H1 (cell line): Measurements from ENCODE around the gene ESRRB. TPM values are rescaled to one million over a fixed set of nuclear protein-coding genes. Genes with fewer than 3 reads are reported as not detected.

Experiments used
- CTCF ChIA-PET: fragments of 300-600 bp; sonication (Branson Sonifier 250); formaldehyde crosslinking; loops from one replicate; lab custom pipeline; 2021; ENCODE audit not compliant: partially characterized antibody; lab: Charles Lee
- POLR2A ChIA-PET: fragments of 300-600 bp; sonication (Branson Sonifier 250); formaldehyde crosslinking; loops from one replicate; lab custom pipeline; 2021; ENCODE audit warnings: inconsistent platforms; ENCODE audit not compliant: partially characterized antibody; lab: Charles Lee
- DNase-seq, 2 experiments: peaks; one replicate each; pipeline versions ENCODE4 v3.0.0 to v3.0.0-alpha.2; 2010 to 2022; ENCODE audit warnings: low spot score in 2 of 2, low read depth in 1 of 2, mixed read lengths in 1 of 2
- FAIRE-seq: peaks from 2 replicates; lab custom pipeline; 2011; peaks lifted over from hg19 to GRCh38; lab: Jason Lieb, UNC
- H2AFZ ChIP-seq: 2 replicates; pipeline ENCODE4 v1.8.1; 2012; ENCODE audit warnings: low read length, inconsistent platforms
- H2AK5ac ChIP-seq: 2 replicates; pipeline ENCODE4 v1.6.1; 2013; ENCODE audit warnings: low read depth, low read length
- H2BK120ac ChIP-seq: replicated peaks from 2 replicates; pipeline ENCODE3; 2013; ENCODE audit warnings: low read depth, low read length, inconsistent platforms
- H2BK12ac ChIP-seq: 2 replicates; pipeline ENCODE4 v1.6.1; 2013; ENCODE audit warnings: low read depth, low read length
- H2BK15ac ChIP-seq: 2 replicates; pipeline ENCODE4 v1.6.1; 2013; ENCODE audit warnings: low read length
- H2BK20ac ChIP-seq: 2 replicates; pipeline ENCODE4 v1.6.1; 2013; ENCODE audit warnings: low read length
- H2BK5ac ChIP-seq: 2 replicates; pipeline ENCODE4 v1.6.1; 2013; ENCODE audit warnings: low read depth, low read length
- H3K14ac ChIP-seq: 2 replicates; pipeline ENCODE4 v1.6.1; 2013; ENCODE audit warnings: inconsistent platforms; ENCODE audit not compliant: insufficient read length
- H3K18ac ChIP-seq: 2 replicates; pipeline ENCODE4 v1.6.1; 2013; ENCODE audit warnings: low read length; ENCODE audit errors: extremely low read depth
- H3K23ac ChIP-seq: 2 replicates; pipeline ENCODE4 v1.6.1; 2013; ENCODE audit warnings: inconsistent platforms; ENCODE audit not compliant: insufficient read length
- H3K23me2 ChIP-seq: 2 replicates; pipeline ENCODE4 v1.6.1; 2013; ENCODE audit warnings: low read depth, low read length
- H3K27ac ChIP-seq: 2 replicates; pipeline ENCODE4 v1.6.1; 2011; ENCODE audit warnings: low read depth, low read length, inconsistent platforms
- H3K27me3 ChIP-seq, 4 experiments: replicated peaks in 1 of 4; 1 replicate in 1 of 4; 2 replicates in 3 of 4; pipeline versions ENCODE4 v1.6.1 to v1.8.1; 2011 to 2013; ENCODE audit warnings: low read length in 3 of 4, mild to moderate bottlenecking in 3 of 4, inconsistent platforms in 2 of 4, mixed read lengths in 2 of 4, moderate library complexity in 1 of 4; ENCODE audit not compliant: control insufficient read depth in 3 of 4, insufficient read depth in 3 of 4; ENCODE audit errors: extremely low read depth in 1 of 4
- H3K36me3 ChIP-seq, 4 experiments: 2 replicates each; pipeline versions ENCODE4 v1.6.1 to v1.8.1; 2011 to 2013; ENCODE audit warnings: mild to moderate bottlenecking in 4 of 4, low read length in 3 of 4, moderate library complexity in 2 of 4, control low read depth in 1 of 4, inconsistent platforms in 1 of 4; ENCODE audit not compliant: insufficient read depth in 4 of 4, control insufficient read depth in 2 of 4
- H3K4ac ChIP-seq: replicated peaks from 2 replicates; pipeline ENCODE3; 2013; ENCODE audit warnings: low read length, low read depth, mixed read lengths, inconsistent platforms; ENCODE audit not compliant: insufficient read length
- H3K4me1 ChIP-seq, 4 experiments: replicated peaks in 1 of 4; 1 replicate in 1 of 4; 2 replicates in 3 of 4; pipeline versions ENCODE4 v1.6.1 to v1.8.1; 2011 to 2013; ENCODE audit warnings: low read length in 3 of 4, inconsistent platforms in 2 of 4, mixed read lengths in 1 of 4; ENCODE audit not compliant: insufficient read depth in 4 of 4, control insufficient read depth in 3 of 4
- H3K4me2 ChIP-seq, 2 experiments: 2 replicates each; pipeline versions ENCODE4 v1.6.1 to v1.8.1; 2011 to 2013; ENCODE audit warnings: low read depth in 2 of 2, low read length in 2 of 2, control low read depth in 1 of 2, inconsistent platforms in 1 of 2, mild to moderate bottlenecking in 1 of 2; ENCODE audit not compliant: insufficient read depth in 1 of 2
- H3K4me3 ChIP-seq, 4 experiments: fragments of 200-600, 300-600 bp in 1 of 4; sonication (generic), shearing (Covaris generic), sonication (Bioruptor Twin) in 1 of 4; 2 replicates each; pipeline versions ENCODE4 v1.5.1 to v1.8.1; 2011 to 2016; ENCODE audit warnings: low read length in 4 of 4, low read depth in 3 of 4, control low read depth in 2 of 4, inconsistent platforms in 2 of 4, mild to moderate bottlenecking in 2 of 4, mixed read lengths in 1 of 4, moderate library complexity in 1 of 4; ENCODE audit not compliant: insufficient read depth in 2 of 4; ENCODE audit errors: extremely low read depth in 1 of 4
- H3K56ac ChIP-seq: replicated peaks from 2 replicates; pipeline ENCODE3; 2013; ENCODE audit warnings: low read depth, mild to moderate bottlenecking, mixed read lengths, low read length, inconsistent platforms; ENCODE audit not compliant: insufficient read length
- H3K79me1 ChIP-seq: 2 replicates; pipeline ENCODE4 v1.6.1; 2013; ENCODE audit warnings: low read depth, low read length, control low read depth
- H3K79me2 ChIP-seq, 2 experiments: 2 replicates each; pipeline versions ENCODE4 v1.6.1 to v1.8.1; 2012 to 2013; ENCODE audit warnings: low read length in 2 of 2, mild to moderate bottlenecking in 2 of 2, inconsistent platforms in 1 of 2; ENCODE audit not compliant: insufficient read depth in 2 of 2, control insufficient read depth in 1 of 2
- H3K9ac ChIP-seq, 4 experiments: replicated peaks in 1 of 4; 1 replicate in 1 of 4; 2 replicates in 3 of 4; pipeline versions ENCODE4 v1.6.1 to v1.8.1; 2011 to 2013; ENCODE audit warnings: low read depth in 3 of 4, low read length in 3 of 4, control low read depth in 2 of 4, mild to moderate bottlenecking in 2 of 4, moderate library complexity in 2 of 4, inconsistent platforms in 1 of 4; ENCODE audit errors: extremely low read depth in 1 of 4
- H3K9me3 ChIP-seq, 2 experiments: 2 replicates each; pipeline versions ENCODE4 v1.6.1 to v1.8.1; 2012 to 2013; ENCODE audit warnings: mild to moderate bottlenecking in 2 of 2, moderate library complexity in 2 of 2, control low read depth in 1 of 2, inconsistent platforms in 1 of 2, low read depth in 1 of 2, low read length in 1 of 2, mixed read lengths in 1 of 2; ENCODE audit not compliant: insufficient read depth in 2 of 2
- H4K20me1 ChIP-seq, 2 experiments: replicated peaks in 1 of 2; 2 replicates each; pipeline versions ENCODE3 to v1.8.1; 2011 to 2013; ENCODE audit warnings: inconsistent platforms in 2 of 2, low read length in 2 of 2, mild to moderate bottlenecking in 1 of 2; ENCODE audit not compliant: insufficient read depth in 2 of 2, control insufficient read depth in 1 of 2
- H4K5ac ChIP-seq: 2 replicates; pipeline ENCODE4 v1.6.1; 2013; ENCODE audit warnings: low read length, low read depth, mixed read lengths, inconsistent platforms; ENCODE audit not compliant: insufficient read length
- H4K8ac ChIP-seq: 2 replicates; pipeline ENCODE4 v1.8.0; 2013; ENCODE audit warnings: mild to moderate bottlenecking, moderate library complexity, low read length, inconsistent platforms; ENCODE audit not compliant: insufficient read depth; ENCODE audit errors: extremely low read depth
- H4K91ac ChIP-seq: replicated peaks from 2 replicates; pipeline ENCODE3; 2013; ENCODE audit warnings: low read length, mixed read lengths, inconsistent platforms; ENCODE audit not compliant: insufficient read length
- ATF2 ChIP-seq: IDR thresholded peaks from 2 replicates; pipeline ENCODE4 v1.6.1; 2012; ENCODE audit warnings: low read length, inconsistent platforms
- CEBPB ChIP-seq: IDR thresholded peaks from 2 replicates; pipeline ENCODE4 v1.6.1; 2012; ENCODE audit warnings: low read depth, low read length
- FOSL1 ChIP-seq: IDR thresholded peaks from 2 replicates; pipeline ENCODE4 v1.6.1; 2011; ENCODE audit warnings: mild to moderate bottlenecking, low read depth, low read length, moderate library complexity; ENCODE audit not compliant: insufficient read depth
- HDAC6 ChIP-seq: IDR thresholded peaks from one replicate; pipeline ENCODE4 v1.7.1; 2012; ENCODE audit warnings: low read depth, mild to moderate bottlenecking, inconsistent platforms, low read length, moderate library complexity
- POLR2A ChIP-seq, 2 experiments: IDR thresholded peaks; 1 replicate in 1 of 2; 2 replicates in 1 of 2; pipeline ENCODE4 v1.6.1; 2011; ENCODE audit warnings: low read depth in 2 of 2, low read length in 2 of 2, mild to moderate bottlenecking in 2 of 2; ENCODE audit errors: control extremely low read depth in 1 of 2
- RBBP5 ChIP-seq: IDR thresholded peaks from 2 replicates; pipeline ENCODE4 v1.7.1; 2012; ENCODE audit warnings: low read depth, mild to moderate bottlenecking, inconsistent platforms, low read length, moderate library complexity, borderline replicate concordance
- RXRA ChIP-seq: IDR thresholded peaks from 2 replicates; pipeline ENCODE4 v1.6.1; 2011; ENCODE audit warnings: low read depth, mild to moderate bottlenecking, low read length, moderate library complexity; ENCODE audit not compliant: insufficient read depth
- SP1 ChIP-seq: IDR thresholded peaks from 2 replicates; pipeline ENCODE4 v1.6.1; 2011; ENCODE audit warnings: low read depth, low read length
- YY1 ChIP-seq: IDR thresholded peaks from 2 replicates; pipeline ENCODE4 v1.6.1; 2011; ENCODE audit warnings: low read depth, mild to moderate bottlenecking, low read length
- WGBS, 2 experiments: shearing (Covaris generic) in 1 of 2; methylation state at CpG; one replicate each; pipeline versions ENCODE4 v1.1.6 to v1.1.7; 2013 to 2015; ENCODE audit warnings: low lambda C conversion rate in 2 of 2, mixed read lengths in 2 of 2, inconsistent platforms in 1 of 2, low coverage in 1 of 2, missing lambda C conversion rate in 1 of 2; ENCODE audit not compliant: insufficient replicate concordance in 2 of 2, insufficient coverage in 1 of 2, insufficient read length in 1 of 2; ENCODE audit errors: extremely low coverage in 1 of 2, missing lambda C conversion rate in 1 of 2; 5-methylcytosine and 5-hydroxymethylcytosine counted together
- polyA plus RNA-seq, 7 experiments: library from polyadenylated mRNA; depleted of rRNA in 3 of 7; stranded (reverse) in 5 of 7; unstranded in 2 of 7; fragments of >200 nt in 5 of 7; fragments of 200-250 nt in 2 of 7; gene quantifications; 1 replicate in 5 of 7; 2 replicates in 1 of 7; 4 replicates in 1 of 7; pipeline versions ENCODE4 v1.2.1 to v1.2.3, GENCODE V29; 2011 to 2013; ENCODE audit warnings: missing spikeins in 2 of 7, mixed read lengths in 2 of 7
- total RNA-seq: library from RNA; stranded (reverse); fragmentation: NEBNext Ultra II Directional; extraction: Animal tissue kit (Norgen Biotek cat#: 25700); gene quantifications from 2 replicates; pipeline ENCODE4 v1.2.1, GENCODE V29; 2021

Gene ESRRB
- total and polyA plus RNA-seq, 2 of the 8 experiments (the other 6 are each of a cell fraction or from before 2014, with no cell fraction given) = 0.29 to 0.45 TPM

- Histone ChIP-seq H3K9ac (no peak overlapping the region), H3K4me2 (no peak overlapping the region), H3K18ac (no peak overlapping the region; the same call in 1 of the 2 replicates), H4K8ac (no peak overlapping the region), H3K23ac (no peak overlapping the region), H3K27me3 (no peaks in the 10 kb centered on the region), H3K27ac (no peak overlapping the region), H2BK12ac (no peak overlapping the region), H3K9me3 (no peaks in the 10 kb centered on the region), H4K91ac (no peak overlapping the region), H3K79me1 (no peaks in the 10 kb centered on the region), H2BK5ac (no peak overlapping the region), H4K20me1 (no peaks in the 10 kb centered on the region), H2BK120ac (no peak overlapping the region), H3K79me2 (no peaks in the 10 kb centered on the region), H3K23me2 (no peaks in the 10 kb centered on the region), H3K36me3 (no peaks in the 10 kb centered on the region), H3K14ac (no peak overlapping the region), H2AK5ac (no peak overlapping the region), H3K56ac (no peak overlapping the region), H2BK15ac (no peak overlapping the region), H3K4ac (no peak overlapping the region), H2AFZ (no peak overlapping the region), H4K5ac (no peak overlapping the region), H3K4me1 (peaks cover 0 to 5% (median 0%) of the 10 kb centered on the region in 4 experiments; a peak in 4 of 7 replicates), H2BK20ac (no peak overlapping the region), H3K4me3 (no peak overlapping the region)
- WGBS, 2 experiments = 70% methylated on average over 3 of the region's 3 CpGs; no CpG with 5 or more reads in 1 of the 2 experiments
- ChIA-PET POLR2A (no interaction called here), CTCF (interaction anchor here (1.0 to 2.8 kb wide), 4 partner anchors 12 to 136 kb away, joined by 3 to 15 read pairs (median 6); no protein-coding TSS in a partner anchor)
- DNase-seq = no peak
- TF ChIP-seq YY1 (no peak), CEBPB (no peak), RBBP5 (no peak), ATF2 (no peak), FOSL1 (no peak), HDAC6 (no peak), SP1 (no peak), RXRA (no peak), POLR2A (IDR thresholded peaks at IDR 0.05; ENCODE audit: control extremely low read depth in 1 of 2, low read depth in 2 of 2, low read length in 2 of 2) (no peak)
- FAIRE-seq = no peak
Observed at GRCh38 chr14:76510181-76510580, 134.2 kb downstream of the ESRRB start.
